PFSK-1 (cell line): Measurements from ENCODE around the gene STK35.

Experiments
- FOXP2 ChIP-seq: optimal IDR thresholded peaks from 2 replicates; pipeline ENCODE3; 2011; ENCODE audit warnings: borderline replicate concordance, control low read depth, inconsistent platforms; ENCODE audit not compliant: insufficient read depth; ENCODE audit errors: extremely low read length, extremely low read depth
- POLR2AphosphoS5 ChIP-seq: IDR thresholded peaks from 2 replicates; pipeline ENCODE4 v1.6.1; 2012; ENCODE audit warnings: low read depth, mild to moderate bottlenecking, control low read depth, low read length, moderate library complexity
- SIN3A ChIP-seq: IDR thresholded peaks from 2 replicates; pipeline ENCODE4 v1.6.1; 2012; ENCODE audit warnings: mild to moderate bottlenecking, low read length, moderate library complexity, borderline replicate concordance; ENCODE audit not compliant: insufficient read depth
- TAF1 ChIP-seq: IDR thresholded peaks from 2 replicates; pipeline ENCODE4 v1.6.1; 2012; ENCODE audit warnings: low read length, control low read depth, borderline replicate concordance; ENCODE audit not compliant: insufficient read depth
- TF ChIP-seq, protein P1 (sequence below), 2 experiments: IDR thresholded peaks; 2 replicates each; pipeline versions ENCODE4 v1.6.1 to v1.8.0; 2011 to 2012; ENCODE audit warnings: low read depth in 2 of 2, low read length in 2 of 2, control low read depth in 1 of 2, inconsistent platforms in 1 of 2, mild to moderate bottlenecking in 1 of 2, moderate library complexity in 1 of 2; ENCODE audit not compliant: insufficient read depth in 1 of 2

GRCh38 chr20:2150660-2151059 lies 49.0 kb downstream of the STK35 start:
- TF ChIP-seq TAF1 (no peak), FOXP2 (no peak), POLR2AphosphoS5 (no peak), SIN3A (no peak)
- TF ChIP-seq, protein P1, sequence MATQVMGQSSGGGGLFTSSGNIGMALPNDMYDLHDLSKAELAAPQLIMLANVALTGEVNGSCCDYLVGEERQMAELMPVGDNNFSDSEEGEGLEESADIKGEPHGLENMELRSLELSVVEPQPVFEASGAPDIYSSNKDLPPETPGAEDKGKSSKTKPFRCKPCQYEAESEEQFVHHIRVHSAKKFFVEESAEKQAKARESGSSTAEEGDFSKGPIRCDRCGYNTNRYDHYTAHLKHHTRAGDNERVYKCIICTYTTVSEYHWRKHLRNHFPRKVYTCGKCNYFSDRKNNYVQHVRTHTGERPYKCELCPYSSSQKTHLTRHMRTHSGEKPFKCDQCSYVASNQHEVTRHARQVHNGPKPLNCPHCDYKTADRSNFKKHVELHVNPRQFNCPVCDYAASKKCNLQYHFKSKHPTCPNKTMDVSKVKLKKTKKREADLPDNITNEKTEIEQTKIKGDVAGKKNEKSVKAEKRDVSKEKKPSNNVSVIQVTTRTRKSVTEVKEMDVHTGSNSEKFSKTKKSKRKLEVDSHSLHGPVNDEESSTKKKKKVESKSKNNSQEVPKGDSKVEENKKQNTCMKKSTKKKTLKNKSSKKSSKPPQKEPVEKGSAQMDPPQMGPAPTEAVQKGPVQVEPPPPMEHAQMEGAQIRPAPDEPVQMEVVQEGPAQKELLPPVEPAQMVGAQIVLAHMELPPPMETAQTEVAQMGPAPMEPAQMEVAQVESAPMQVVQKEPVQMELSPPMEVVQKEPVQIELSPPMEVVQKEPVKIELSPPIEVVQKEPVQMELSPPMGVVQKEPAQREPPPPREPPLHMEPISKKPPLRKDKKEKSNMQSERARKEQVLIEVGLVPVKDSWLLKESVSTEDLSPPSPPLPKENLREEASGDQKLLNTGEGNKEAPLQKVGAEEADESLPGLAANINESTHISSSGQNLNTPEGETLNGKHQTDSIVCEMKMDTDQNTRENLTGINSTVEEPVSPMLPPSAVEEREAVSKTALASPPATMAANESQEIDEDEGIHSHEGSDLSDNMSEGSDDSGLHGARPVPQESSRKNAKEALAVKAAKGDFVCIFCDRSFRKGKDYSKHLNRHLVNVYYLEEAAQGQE (IDR thresholded peaks at IDR 0.05; ENCODE audit: insufficient read depth in 1 of 2, low read depth in 2 of 2, low read length in 2 of 2) = no peak
